ENCODE measurements around the gene HDAC4.
"Not testable (repeated sequence)": the region's sequence is repeated elsewhere in the genome, so short reads cannot be mapped to it uniquely, and the experiment has no call there.

HDAC4 gene

DNA sequence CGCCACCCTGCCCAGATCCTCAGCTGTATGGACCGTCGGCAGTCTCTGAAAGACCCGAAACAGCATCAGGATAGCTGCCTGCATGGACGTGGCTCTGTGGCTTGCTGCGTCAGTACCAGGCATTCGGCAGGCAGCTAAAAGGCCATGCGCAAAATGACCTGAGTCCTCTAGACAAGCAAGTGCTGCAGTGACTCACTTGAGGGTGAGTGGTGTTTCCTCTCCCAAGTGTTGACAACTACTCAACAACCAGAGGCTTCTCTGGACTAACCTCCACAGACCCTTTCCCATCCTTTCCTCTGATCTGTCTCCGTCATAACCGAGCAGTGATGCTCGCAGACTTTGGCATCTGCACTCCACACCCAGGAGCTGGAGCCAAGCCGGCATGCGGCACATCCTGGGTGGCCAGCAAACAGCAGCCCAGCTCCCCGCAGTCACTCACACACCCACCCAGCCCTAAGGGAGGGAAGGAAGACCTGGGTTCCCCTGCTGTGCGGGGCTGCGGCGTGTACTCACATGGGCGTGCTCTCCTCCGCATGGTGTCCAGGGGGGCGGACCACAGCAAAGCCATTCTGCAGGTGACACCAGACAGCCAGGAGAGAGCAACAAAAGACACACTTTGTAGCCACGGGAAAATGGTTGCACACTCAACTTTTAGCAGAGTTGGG is 313.6 kb downstream of the HDAC4 start:
- in situ Hi-C loops (cut with MboI; ENCODE audit: low pct_unique_long_range_greater_than_20kb, low sequenced_read_pairs) = no loop called here
- no peak for DNase-seq

DNA sequence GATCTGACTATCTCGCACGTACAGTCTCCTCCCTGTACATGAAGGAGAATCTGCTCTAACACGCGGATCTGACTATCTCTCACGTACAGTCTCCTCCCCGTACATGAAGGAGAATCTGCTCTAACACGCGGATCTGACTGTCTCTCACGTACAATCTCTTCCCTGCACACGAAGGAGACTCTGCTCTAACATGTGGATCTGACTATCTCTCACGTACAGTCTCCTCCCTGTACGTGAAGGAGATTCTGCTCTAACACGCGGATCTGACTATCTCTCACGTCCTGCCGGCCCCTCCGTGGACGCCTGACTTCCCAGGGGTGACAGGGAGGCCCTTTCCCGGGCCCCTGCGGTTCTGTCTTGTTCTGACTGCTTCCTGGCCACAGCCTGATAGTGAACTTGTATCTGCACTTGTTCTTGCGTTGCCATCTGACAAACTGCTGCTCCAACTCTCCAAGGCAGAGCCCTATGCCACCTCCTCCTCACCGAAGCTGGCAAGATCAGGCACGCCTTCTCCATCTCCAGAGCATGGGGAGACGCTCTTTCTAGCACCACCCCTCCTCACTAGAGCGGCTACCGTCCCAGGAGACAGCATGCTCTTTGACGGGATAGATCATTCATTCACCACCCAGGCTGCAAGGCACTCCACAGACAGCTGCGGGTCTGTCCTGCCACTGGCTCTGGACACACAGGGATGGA is 314.3 kb downstream of the HDAC4 start:
- DNase-seq = no peak
- in situ Hi-C loops (cut with MboI; ENCODE audit: low pct_unique_long_range_greater_than_20kb, low sequenced_read_pairs) = no loop called here

DNA sequence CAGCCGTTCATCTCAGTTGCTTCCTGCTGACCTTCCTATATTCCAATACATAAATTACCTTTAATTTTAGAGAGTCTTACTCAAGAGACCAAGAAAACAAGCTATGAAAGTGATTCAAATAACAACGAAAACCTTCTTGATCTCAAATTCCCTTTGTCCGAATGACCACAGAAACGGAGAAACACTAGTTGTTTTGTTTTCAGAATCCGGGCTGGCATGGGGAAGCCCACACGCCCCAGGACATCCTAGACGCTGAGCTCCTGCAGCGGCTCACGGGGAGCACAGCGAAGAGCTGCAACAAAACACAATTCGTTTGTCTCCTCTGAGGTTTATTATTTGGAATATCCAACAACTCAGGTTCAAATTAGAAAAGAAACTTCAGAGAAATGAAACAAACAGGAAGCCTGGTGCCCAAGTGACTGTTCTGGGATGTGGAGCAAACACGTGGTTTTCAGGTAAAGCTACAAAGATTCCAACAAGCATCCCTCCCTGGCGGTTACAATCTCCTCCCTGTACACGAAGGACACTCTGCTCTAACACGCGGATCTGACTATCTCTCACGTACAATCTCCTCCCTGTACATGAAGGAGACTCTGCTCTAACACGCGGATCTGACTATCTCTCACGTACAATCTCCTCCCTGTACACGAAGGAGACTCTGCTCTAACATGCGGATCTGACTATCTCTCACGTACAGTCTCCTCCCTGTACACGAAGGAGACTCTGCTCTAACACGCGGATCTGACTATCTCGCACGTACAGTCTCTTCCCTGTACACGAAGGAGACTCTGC is 315.4 kb downstream of the HDAC4 start:
- in situ Hi-C loops (cut with MboI; ENCODE audit: low pct_unique_long_range_greater_than_20kb, low sequenced_read_pairs) = no loop called here
- DNase-seq = no peak

DNA sequence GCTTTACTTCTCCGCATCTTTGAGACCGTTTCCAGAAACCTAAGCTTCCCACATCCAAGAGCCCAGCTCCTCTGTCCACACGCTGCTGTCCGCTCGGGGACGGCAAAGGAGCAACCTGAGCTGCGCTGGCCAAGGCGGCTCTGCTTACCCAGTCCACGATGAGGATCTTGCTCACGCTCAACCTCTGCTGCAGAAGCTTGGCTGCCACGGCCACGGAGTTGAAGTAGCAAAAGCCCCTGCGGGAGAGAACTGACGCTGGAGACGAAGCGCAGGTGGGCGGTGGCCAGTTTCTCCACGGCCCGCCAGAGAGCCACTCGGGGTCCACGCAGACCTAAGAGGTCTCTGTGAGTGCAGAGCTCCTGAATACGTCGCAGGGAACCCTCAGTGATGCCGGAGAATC is 316.8 kb downstream of the HDAC4 start:
- in situ Hi-C loops (cut with MboI; ENCODE audit: low pct_unique_long_range_greater_than_20kb, low sequenced_read_pairs) = no loop called here
- no peak for DNase-seq

DNA sequence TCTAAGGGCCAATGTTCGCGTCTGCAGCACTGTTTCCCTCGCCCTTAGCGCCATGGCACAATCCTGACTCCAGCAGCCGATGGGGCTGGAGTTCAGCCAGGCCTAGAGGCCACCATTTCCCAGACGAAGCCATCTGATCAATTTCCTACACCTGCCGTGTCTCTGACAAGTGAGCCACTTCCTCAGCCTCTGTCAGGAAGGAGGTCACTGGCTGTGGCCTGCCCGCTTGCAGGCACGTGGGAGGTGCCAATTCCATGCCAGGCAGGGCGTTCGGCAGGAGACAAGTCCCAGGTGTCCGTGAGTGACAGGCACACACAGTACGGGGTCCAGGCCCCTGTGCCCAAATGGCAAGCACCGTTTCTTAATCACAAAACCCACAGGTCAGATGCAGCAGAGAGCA is 318.4 kb downstream of the HDAC4 start:
- in situ Hi-C loops (cut with MboI; ENCODE audit: low pct_unique_long_range_greater_than_20kb, low sequenced_read_pairs) = no loop called here
- DNase-seq = no peak

DNA sequence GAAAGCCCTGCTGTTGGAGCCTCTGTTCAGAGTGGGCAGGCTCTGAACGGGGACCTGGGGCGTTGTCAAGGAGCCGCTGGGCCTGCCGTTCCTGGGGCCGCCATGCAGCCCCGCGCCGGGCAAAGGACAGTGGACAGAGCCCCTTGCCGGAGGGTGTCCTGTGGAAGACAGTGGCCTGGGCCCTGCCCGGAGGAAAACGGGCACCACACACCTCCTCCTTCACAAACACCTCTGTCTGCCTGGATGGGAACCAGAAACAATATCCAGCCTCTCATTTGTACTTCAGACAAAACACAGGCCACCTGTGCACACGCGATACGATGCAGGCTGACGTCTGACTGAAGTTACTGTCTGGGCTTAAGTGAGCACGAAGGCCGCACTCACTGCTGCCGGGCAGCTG is 319.2 kb downstream of the HDAC4 start:
- in situ Hi-C loops (cut with MboI; ENCODE audit: low pct_unique_long_range_greater_than_20kb, low sequenced_read_pairs) = no loop called here
- no peak for DNase-seq

DNA sequence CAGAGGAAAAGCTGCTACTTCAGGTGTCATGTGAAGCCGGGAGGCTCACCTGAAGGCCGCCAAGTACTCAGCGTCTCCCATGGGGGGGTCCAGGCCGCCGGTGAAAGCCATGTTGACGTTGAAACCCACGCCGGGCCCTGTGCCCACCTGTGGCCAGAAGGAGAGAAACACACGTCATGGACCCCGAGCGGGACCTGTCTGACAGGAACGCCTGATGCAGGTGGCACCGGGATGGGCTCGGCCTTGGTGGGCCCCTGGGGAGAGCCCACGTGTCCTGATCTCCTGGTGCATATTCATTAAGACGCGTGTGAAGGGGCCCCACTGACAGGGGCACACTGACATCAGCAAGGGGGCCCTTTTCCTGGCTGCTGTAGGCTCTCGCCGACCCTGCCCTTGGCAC is 319.8 kb downstream of the HDAC4 start:
- in situ Hi-C loops (cut with MboI; ENCODE audit: low pct_unique_long_range_greater_than_20kb, low sequenced_read_pairs) = no loop called here
- DNase-seq = no peak

DNA sequence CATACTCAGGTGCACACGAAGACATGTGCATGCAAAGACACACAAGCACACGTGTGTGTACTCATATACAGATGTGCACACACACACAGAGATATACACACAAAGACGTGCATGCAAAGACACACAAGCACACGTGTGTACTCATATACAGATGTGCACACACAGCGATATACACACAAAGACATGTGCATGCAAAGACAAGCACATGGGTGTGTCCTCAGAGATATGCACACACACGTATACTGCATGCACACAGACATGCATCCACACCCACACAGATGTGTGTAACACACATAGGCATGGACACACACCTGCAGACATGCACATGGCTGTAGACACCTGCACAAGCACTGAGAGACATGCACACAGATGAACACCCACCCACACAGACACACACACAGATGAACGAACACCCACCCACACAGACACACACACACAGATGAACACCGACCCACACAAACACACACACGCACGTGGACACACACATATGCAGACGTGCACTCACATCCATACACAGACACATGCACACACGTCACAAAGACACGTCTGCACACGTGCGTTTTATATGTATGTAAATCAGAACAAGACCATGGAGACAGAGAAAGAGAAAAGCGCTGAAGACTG is 321.0 kb downstream of the HDAC4 start:
- in situ Hi-C loops (cut with MboI; ENCODE audit: low pct_unique_long_range_greater_than_20kb, low sequenced_read_pairs) = no loop called here
- no peak for DNase-seq

DNA sequence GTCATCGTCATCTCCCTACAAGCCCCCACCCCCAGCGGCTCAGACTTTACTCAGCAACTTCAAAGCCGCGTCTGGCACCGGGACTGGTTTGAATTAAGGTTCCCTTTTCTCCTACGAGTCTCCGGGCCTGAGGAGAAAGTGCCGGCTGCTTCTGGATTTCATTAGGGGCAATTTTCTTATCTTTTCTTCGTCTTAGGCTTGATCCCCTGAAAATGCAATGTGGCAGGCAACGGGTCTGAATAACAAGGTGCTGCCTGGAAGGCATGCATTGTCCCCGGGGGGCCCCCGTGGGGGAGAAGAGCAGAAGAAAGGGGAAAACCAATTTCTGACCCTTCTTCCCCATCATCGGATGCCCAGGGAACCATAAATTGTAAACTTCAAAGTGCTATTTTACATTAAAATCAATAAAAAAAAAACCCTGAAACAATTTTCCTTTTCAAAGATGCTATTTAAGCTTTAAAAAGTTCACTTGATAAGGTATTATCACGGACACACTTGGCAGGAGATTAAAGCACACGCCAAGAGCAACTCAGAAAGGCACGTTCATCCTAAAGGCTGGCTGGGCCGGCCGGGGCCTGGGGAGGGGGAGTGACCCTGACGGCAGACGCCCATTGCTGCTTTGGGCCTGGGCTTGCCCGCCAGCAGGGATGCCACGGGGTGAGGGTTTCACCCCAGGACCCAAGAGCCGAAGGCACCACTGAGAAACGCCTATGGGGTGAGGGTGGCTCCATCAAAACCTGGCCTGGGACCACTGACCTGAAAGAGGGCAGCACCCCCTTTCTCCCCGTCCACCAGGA is 322.5 kb downstream of the HDAC4 start:
- no peak for DNase-seq
- in situ Hi-C loops (cut with MboI; ENCODE audit: low pct_unique_long_range_greater_than_20kb, low sequenced_read_pairs) = no loop called here

DNA sequence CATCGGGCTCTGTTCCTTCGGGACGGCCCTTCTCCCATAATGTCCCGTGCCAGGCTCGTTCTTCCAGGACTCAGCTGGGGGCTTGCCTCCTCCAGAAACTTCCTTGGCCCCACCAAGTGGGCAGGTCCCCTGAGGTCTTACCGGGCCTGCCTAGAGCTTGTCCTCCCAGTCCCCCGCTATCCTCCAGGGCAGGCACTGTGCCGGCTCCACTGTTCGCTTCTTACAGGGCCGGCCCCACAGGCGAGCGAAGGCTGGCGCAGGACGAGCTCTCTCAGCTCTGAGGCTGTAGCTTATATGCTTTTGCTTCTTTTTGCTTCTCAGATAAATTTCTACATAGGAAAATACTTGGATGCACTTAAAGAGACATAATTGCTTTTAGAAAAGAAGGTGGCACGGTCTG is 323.6 kb downstream of the HDAC4 start:
- DNase-seq = no peak
- in situ Hi-C loops (cut with MboI; ENCODE audit: low pct_unique_long_range_greater_than_20kb, low sequenced_read_pairs) = no loop called here

DNA sequence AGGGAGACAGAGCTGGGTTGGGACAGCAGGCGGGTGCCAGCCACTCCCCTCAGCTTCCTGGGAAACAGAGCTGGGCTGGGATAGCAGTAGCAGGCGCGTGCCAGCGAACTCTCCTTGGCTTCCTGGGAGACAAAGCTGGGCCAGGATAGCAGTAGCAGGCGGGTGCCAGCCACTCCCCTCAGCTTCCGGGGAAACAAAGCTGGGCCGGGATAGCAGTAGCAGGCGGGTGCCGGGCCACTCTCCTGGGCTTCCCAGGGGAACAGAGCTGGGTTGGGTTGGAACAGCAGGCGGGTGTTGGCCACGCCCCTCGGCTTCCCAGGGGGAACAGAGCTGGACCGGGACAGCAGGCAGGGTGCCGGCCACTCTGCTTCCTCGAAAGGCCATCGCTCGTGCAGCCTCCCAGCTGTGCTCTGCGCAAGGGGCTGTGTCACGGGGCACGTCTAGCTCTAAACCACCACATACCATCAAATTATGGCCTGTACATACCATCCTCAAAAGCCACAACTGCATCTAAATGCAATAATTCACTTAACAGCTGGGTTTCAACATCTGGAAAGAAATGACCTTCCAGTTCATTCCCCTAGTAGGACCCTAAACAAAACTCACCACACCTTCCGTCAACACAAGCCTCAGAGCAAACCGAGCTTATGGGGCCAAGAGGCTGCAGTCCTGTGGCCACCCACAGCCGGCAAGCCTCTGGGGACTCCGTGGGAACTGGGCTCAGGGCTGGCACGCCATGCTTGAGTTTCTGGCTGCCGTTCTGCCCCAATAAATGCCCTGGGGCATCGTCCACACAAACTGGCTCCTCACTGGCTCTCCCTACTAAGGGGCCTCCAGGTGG is 324.7 kb downstream of the HDAC4 start:
- in situ Hi-C loops (cut with MboI; ENCODE audit: low pct_unique_long_range_greater_than_20kb, low sequenced_read_pairs) = no loop called here
- no peak for DNase-seq

DNA sequence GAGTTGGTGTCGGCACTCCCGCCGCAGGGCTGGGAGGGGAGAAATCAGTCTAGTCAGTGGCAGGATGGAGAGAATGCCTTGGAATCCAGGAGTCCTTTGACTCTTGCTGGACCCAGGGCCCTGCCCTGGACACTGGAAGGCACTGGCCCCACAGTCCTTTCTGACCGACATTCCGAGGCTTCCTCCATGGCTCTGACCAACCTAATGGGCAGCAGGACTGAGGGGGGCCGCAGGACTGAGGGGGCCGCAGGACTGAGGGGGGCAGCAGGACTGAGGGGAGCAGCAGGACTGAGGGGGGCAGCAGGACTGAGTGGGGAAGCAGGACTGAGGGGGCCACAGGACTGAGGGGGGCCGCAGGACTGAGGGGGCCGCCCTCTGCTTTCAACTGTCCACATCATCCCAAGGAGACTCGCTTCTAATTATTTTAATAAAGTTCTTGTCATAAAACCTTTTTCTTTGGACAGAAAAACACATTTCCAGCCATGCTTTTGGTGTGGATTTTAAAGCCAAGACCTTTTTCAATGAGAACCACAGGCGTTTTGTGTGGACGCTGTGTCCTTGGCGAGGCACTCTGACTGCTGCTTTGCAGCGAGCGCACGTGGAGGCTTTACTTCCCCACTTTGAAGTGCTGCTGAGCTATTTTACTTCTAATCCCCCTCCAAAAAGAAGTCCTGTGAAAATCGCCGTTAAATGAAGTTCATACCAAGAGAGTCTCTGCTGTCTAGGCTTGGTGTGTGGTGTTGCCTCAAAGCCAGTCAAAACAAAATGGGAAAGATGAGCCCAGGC is 326.9 kb downstream of the HDAC4 start:
- in situ Hi-C loops (cut with MboI; ENCODE audit: low pct_unique_long_range_greater_than_20kb, low sequenced_read_pairs) = no loop called here
- no peak for DNase-seq

DNA sequence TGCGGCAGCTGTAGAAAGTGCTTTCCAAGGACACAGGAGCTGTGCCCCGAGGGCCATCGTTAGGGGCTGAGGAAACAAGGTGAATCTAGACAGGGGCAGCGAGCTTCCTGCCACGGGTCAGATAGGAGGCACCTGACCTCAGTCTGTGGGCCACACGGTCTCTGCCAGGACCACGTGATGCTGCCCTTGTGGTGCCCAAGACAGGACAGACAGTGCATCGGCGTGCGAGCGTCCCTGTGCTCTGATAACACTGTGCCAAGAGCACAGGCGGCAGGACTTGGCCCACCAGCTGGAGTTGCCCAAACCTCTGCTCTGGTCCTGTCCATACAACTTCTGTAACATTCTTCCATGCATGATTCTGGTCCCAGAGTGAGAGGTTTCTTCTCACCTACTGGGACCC is 327.6 kb downstream of the HDAC4 start:
- DNase-seq = no peak
- in situ Hi-C loops (cut with MboI; ENCODE audit: low pct_unique_long_range_greater_than_20kb, low sequenced_read_pairs) = no loop called here

DNA sequence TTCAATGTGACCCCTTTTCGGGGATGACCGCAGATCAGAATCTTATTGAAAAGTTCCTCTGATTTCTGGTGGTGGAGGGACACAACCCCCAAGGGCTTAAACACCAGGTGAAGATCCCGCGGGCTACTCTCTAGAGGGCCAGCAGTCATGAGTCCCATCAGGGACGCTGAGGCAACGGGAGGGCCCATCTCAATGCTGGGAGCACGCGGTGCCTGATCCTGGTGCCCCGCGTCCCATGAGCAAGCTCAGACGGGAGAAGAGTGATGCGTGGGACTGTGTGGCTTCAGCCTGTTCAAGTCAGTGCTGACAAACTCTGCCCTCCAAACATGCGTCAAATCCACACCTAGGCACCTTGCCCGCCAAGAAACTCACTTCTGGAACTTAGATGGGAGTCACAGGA is 328.0 kb downstream of the HDAC4 start:
- in situ Hi-C loops (cut with MboI; ENCODE audit: low pct_unique_long_range_greater_than_20kb, low sequenced_read_pairs) = no loop called here
- DNase-seq = no peak

DNA sequence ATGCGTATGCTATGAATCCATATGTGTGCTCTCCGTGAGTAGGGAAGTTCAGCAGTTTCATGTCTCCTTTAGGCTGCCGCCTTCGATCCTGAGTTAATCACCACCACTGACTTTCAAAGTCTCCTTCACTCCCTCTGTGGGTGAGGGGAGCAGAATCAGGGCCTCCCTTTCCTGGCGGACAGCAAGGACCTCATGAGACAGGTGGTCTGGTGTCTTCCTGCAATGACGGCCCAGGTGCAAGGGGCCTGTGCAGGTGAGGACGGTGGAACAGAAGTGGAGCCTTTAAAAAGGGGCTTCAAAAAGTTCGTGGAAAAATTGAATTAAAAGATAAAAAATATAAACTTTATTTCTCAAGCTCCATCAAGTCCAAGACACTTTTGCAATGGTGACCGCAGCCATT is 330.4 kb downstream of the HDAC4 start:
- DNase-seq = no peak
- in situ Hi-C loops (cut with MboI; ENCODE audit: low pct_unique_long_range_greater_than_20kb, low sequenced_read_pairs) = no loop called here

DNA sequence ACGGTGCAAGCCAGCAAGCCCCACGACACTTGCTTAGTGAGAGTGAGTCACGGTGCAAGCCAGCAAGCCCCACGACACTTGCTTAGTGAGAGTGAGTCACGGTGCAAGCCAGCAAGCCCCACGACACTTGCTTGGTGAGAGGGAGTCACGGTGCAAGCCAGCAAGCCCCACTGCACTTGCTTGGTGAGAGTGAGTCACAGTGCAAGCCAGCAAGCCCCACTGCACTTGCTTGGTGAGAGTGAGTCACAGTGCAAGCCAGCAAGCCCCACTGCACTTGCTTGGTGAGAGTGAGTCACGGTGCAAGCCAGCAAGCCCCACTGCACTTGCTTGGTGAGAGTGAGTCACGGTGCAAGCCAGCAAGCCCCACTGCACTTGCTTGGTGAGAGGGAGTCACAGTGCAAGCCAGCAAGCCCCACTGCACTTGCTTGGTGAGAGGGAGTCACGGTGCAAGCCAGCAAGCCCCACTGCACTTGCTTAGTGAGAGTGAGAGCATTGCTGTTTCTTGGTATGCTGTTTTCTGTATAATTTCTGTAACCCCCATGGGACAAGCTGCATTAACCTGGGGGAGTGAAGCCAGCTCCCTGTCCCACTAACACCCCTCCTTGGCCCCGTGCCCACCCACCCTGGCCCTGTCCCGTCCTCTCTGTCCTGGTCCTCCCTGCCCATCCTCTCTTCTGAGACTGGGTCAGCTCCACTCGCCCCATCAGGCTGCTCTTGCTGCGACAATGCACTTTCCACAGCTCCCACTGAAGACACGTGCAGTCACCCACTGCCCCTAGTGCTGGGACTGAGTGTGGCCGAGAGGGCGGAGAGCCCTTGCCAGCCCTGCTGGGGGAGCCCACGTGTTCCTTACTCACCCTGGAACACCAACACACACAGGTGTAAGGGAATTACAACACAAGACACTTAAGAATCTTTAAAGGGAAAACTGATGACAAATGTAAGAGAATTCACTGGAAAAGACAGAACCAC is 331.2 kb downstream of the HDAC4 start:
- DNase-seq; in situ Hi-C loops (cut with MboI; ENCODE audit: low pct_unique_long_range_greater_than_20kb, low sequenced_read_pairs): not testable (repeated sequence)

DNA sequence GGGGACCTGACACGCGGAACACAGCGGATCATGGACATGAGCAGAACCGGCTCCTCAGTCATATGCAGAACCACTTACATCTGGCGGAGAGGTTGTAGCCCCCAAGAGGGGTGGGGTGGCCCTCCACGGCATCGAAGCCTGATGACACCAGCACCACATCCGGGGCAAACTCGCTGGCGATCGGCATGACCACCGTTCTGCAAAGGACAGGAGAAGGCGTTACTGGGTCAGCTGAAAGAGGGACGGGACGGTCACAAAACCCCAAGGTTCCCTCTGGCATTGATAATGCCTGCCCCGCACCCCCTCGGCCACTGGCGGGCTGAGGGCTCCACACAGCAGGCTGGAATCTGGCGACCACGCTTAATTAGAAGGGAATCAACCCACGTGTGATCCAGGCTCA is 332.4 kb downstream of the HDAC4 start:
- no peak for DNase-seq
- in situ Hi-C loops (cut with MboI; ENCODE audit: low pct_unique_long_range_greater_than_20kb, low sequenced_read_pairs) = no loop called here
